Subcutaneous adipose tissue (tissue), 4 donors: ENCODE results near the gene FBXL20. TPM values are rescaled to one million over a fixed set of nuclear protein-coding genes. Genes with fewer than 3 reads are reported as not detected.

Experiments used
- total RNA-seq, 4 donors: library from RNA; depleted of rRNA; stranded (reverse); fragments of >200 nt; gene quantifications; one replicate each; pipeline ENCODE4 v1.1.0, GENCODE V29; 2016
- TF ChIP-seq, protein P1 (sequence below): fragments of 450-650 bp; IDR thresholded peaks from one replicate; pipeline ENCODE4 v1.5.1; 2016; ENCODE audit warnings: low read depth, mild to moderate bottlenecking, control low read depth, antibody characterized with exemption, moderate library complexity

The FBXL20 gene
- total RNA-seq, result 10 to 100 TPM; 20.2 to 29.8 (median 25.6) TPM

DNA sequence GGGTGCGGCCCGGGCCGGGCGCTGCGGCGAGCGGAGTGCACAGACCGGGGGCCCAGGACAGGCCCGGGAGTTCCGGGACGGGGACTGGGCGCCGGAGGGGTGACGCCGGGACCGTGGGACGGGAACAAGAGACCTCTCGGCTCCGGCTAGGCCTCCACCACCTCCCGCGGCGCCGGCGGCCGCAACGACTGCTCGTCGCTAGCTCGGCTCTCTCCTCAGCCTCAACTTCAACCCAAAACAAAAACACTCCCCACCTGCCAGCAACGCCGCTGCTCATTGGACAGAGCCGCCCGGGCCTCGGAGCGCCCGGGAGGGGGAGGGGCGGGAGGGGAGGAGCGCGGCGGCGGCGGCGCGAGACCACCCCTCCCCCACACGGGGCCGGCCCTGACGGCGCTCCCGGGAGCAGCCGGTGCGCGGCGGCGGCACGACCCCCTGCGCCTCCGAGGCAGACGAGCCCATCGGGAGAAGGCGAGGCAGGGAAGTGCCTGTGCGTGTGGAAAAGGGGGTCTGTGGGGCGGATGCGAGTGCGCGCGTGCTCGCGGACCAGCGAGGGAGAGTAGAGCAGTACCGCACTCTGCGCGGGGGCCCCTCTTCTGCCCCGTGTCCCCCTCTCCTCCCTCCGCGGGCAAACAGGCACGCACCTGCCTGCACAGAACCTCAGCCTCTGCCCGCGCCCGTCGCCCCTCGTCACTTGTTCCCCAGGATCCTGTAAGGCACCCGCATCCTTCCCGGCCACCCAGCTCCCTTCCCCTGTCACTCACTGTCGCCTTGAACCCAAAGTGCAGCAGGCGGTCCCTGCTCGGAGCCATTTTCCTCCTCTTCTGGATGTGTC is at the start of gene FBXL20:
Gene FBXL20 (minus strand): TSS at position 215 of the 832 bp plus-strand sequence. CDS start 224 bp downstream, outside the sequence.
- TF ChIP-seq, protein P1, sequence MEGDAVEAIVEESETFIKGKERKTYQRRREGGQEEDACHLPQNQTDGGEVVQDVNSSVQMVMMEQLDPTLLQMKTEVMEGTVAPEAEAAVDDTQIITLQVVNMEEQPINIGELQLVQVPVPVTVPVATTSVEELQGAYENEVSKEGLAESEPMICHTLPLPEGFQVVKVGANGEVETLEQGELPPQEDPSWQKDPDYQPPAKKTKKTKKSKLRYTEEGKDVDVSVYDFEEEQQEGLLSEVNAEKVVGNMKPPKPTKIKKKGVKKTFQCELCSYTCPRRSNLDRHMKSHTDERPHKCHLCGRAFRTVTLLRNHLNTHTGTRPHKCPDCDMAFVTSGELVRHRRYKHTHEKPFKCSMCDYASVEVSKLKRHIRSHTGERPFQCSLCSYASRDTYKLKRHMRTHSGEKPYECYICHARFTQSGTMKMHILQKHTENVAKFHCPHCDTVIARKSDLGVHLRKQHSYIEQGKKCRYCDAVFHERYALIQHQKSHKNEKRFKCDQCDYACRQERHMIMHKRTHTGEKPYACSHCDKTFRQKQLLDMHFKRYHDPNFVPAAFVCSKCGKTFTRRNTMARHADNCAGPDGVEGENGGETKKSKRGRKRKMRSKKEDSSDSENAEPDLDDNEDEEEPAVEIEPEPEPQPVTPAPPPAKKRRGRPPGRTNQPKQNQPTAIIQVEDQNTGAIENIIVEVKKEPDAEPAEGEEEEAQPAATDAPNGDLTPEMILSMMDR, result no peak

DNA sequence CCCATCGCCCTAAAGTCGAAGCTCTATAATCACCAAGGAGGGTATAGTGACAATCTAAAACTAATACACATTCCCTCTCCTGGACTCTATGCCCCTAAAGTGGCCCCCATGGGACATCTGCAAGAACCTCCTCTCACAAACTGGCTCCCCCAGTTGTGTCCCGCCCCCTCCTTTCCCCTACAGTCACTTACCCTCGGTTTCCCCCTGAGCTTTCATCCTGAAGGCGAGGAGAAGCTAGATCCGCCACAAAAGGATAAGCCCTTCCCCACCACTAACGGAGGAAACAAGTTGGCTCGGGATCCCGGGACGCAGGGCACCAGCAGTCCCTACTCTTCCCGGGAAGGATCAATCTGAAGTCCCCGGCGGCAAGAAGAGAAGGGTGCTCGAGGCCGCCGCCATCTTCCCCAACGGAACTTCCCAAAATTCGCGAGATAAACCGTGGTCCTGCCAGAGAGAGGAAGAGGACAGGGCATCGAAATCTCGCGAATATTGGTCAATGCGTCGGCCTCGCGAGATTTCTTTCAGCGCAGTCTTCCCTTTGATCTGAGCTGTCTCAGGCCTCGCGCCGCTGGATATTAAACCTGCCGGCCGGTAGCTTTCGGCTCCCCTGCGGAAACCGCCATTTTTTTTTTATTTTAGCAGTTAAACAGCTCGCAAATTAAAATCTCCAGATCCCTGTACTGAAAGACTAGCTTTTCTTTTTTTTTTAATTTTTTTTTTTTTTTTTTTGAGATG is 49.6 kb upstream of the FBXL20 start, which contains the start of gene MED1:
Gene MED1 (minus strand): TSS at position 417 of the 735 bp plus-strand sequence. CDS start 201 bp downstream, at position 216.
- TF ChIP-seq, protein P1, result no peak

DNA sequence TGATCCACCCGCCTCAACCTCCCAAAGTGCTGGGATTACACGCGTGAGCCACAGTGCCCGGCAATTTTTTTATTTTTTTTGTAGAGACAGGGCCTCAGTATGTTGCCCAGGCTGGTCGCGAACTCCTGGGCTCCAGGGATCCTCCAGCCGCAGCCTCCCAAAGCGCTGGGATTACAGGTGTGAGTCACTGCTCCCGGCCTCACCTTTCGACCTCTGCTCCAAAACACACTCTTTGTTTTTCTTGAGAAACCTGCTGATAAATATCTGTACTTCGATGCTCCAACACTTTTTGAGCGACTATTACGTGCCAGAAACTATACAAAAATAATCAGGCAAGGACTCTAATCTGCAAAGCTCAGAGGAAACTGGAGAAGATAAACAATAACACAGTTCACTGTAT is 48.6 kb upstream of the FBXL20 start:
- TF ChIP-seq, protein P1, result no peak

GRCh38 chr17:39447561-39447960 is 46.1 kb upstream of the FBXL20 start:
- TF ChIP-seq, protein P1, result no peak

DNA sequence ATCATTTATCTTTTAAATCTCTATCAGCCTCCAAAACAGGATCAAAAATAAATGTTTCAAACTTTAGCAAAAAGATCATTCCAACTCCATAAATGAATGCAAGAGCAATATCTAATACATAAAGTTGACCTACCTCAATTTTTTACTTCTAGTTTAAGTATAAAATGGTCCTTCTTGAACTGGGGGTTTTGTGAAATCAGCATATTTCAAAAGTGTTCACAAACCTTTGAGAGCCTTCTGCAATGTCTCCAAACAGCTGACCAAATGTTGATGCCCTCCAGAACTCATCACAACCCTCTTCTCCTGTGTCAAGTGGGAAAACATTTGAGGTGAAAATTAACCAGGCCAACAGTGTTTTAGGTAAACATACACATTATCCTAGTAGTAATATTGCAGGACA is 41.9 kb upstream of the FBXL20 start:
- TF ChIP-seq, protein P1, result no peak

- TF ChIP-seq, protein P1, result no peak
Observed at GRCh38 chr17:39429600-39429999, 28.2 kb upstream of the FBXL20 start.

DNA sequence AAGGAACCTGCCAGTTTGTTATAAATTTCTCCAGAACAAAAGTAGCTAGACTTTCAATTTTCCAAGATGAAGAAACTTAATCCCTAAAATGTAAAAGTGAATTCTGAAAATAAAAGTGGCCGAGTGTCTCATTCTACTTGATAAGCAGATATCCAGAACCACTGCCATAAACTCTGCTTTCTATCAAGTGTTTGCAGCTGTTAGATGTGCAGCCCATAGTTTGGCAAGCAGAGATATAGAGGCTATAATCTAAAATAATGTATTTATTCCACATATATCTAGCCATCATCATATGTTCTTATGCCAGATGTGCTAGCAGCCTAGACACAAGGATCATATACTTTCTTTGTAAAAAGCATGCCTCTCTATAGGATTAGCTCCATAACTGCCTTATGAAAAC is 14.7 kb upstream of the FBXL20 start:
- TF ChIP-seq, protein P1, result no peak
